Transverse colon (tissue), 4 donors: Measurements from ENCODE around the gene ZNF652.

Experiments used
- CTCF ChIP-seq, 5 experiments: fragments of 200-600 bp in 3 of 5; fragments of 450-650 bp in 2 of 5; sonication (generic) in 3 of 5; IDR thresholded peaks; 1 replicate in 2 of 5; 2 replicates in 3 of 5; pipeline ENCODE4 v1.5.1; 2016 to 2017; ENCODE audit warnings: antibody characterized with exemption in 5 of 5, inconsistent platforms in 3 of 5, mild to moderate bottlenecking in 2 of 5, moderate library complexity in 1 of 5
- EP300 ChIP-seq: sonication (generic); formaldehyde crosslinking; IDR thresholded peaks from one replicate; pipeline ENCODE4 v1.6.1; 2017; ENCODE audit warnings: antibody characterized with exemption, low read depth
- POLR2A ChIP-seq: fragments of 450-650 bp; IDR thresholded peaks from one replicate; pipeline ENCODE4 v1.6.1; 2016; ENCODE audit warnings: antibody characterized with exemption, mild to moderate bottlenecking, moderate library complexity
- POLR2AphosphoS5 ChIP-seq, 3 donors: sonication (generic); formaldehyde crosslinking; IDR thresholded peaks; one replicate each; pipeline ENCODE4 v1.6.1; 2016; ENCODE audit warnings: antibody characterized with exemption in 3 of 3

GRCh38 chr17:49359990-49360795 is 1.9 kb downstream of the ZNF652 start:
- TF ChIP-seq CTCF (IDR thresholded peaks at IDR 0.05) (no peak), POLR2A (no peak), POLR2AphosphoS5 (IDR thresholded peaks at IDR 0.05) (peak in 1 of 3 donors; percentile 35), EP300 (no peak)
